KMS-11 (cell line): Measurements from ENCODE around the gene CDK14.

Experiments
- H2AFZ ChIP-seq: fragments of 200-600 bp; sonication (generic); 2 replicates; pipeline ENCODE4 v1.6.1; 2016; ENCODE audit warnings: antibody characterized with exemption, mixed run types, low read depth
- H3K27ac ChIP-seq: fragments of 200-600 bp; sonication (generic); 2 replicates; pipeline ENCODE4 v1.6.1; 2016; ENCODE audit warnings: mild to moderate bottlenecking, mixed run types
- H3K27me3 ChIP-seq: fragments of 200-600 bp; sonication (generic); 2 replicates; pipeline ENCODE4 v1.6.1; 2017; ENCODE audit warnings: mild to moderate bottlenecking, low read depth, mixed run types, moderate library complexity; ENCODE audit not compliant: insufficient read depth
- H3K36me3 ChIP-seq: fragments of 200-600 bp; sonication (generic); 2 replicates; pipeline ENCODE4 v1.6.1; 2017; ENCODE audit warnings: mild to moderate bottlenecking, mixed run types; ENCODE audit not compliant: insufficient read depth
- H3K4me1 ChIP-seq: fragments of 200-600 bp; sonication (generic); 2 replicates; pipeline ENCODE4 v1.6.1; 2016; ENCODE audit warnings: mild to moderate bottlenecking, low read depth, mixed run types; ENCODE audit not compliant: poor library complexity, severe bottlenecking
- H3K4me2 ChIP-seq: fragments of 200-600 bp; sonication (generic); 2 replicates; pipeline ENCODE4 v1.7.0; 2016; ENCODE audit warnings: mild to moderate bottlenecking, mixed run types
- H3K4me3 ChIP-seq: fragments of 200-600 bp; sonication (generic); IDR thresholded peaks from 2 replicates; pipeline ENCODE4 v1.6.1; 2017; ENCODE audit warnings: low read depth, low read length, mixed read lengths; ENCODE audit not compliant: insufficient read depth
- H3K79me2 ChIP-seq: fragments of 200-600 bp; sonication (generic); 2 replicates; pipeline ENCODE4 v1.6.1; 2016; ENCODE audit warnings: low read depth, mixed run types; ENCODE audit not compliant: insufficient read depth
- H3K9ac ChIP-seq: fragments of 200-600 bp; sonication (generic); 2 replicates; pipeline ENCODE4 v1.6.1; 2016; ENCODE audit warnings: mild to moderate bottlenecking, mixed run types
- H4K20me1 ChIP-seq: fragments of 200-600 bp; sonication (generic); 2 replicates; pipeline ENCODE4 v1.6.1; 2016; ENCODE audit warnings: mild to moderate bottlenecking, mixed run types; ENCODE audit not compliant: insufficient read depth
- CTCF ChIP-seq: fragments of 200-600 bp; sonication (generic); conservative IDR thresholded peaks from 2 replicates; pipeline ENCODE4 v1.6.1; 2017; ENCODE audit warnings: low read depth, mild to moderate bottlenecking, antibody characterized with exemption, low read length, moderate library complexity, mixed read lengths

Gene CDK14

GRCh38 chr7:90774706-90775105 is 178.6 kb downstream of the CDK14 start:
- peaks cover 39% of the 10 kb centered on the region for H4K20me1 ChIP-seq
- no peak overlapping the region for H3K27ac ChIP-seq
- peaks cover 18% of the 10 kb centered on the region; the same call in 1 of the 2 replicates for H3K36me3 ChIP-seq
- H3K4me1 ChIP-seq = peaks cover 71% of the 10 kb centered on the region
- no peak overlapping the region for H2AFZ ChIP-seq
- peak overlapping the region; percentile 14; the same call in 1 of the 2 replicates for H3K4me2 ChIP-seq
- peaks cover 96% of the 10 kb centered on the region for H3K79me2 ChIP-seq
- no peak overlapping the region for H3K4me3 ChIP-seq
- TF ChIP-seq CTCF = no peak
- H3K9ac ChIP-seq = no peak overlapping the region
- no peaks in the 10 kb centered on the region for H3K27me3 ChIP-seq

- no peak for TF ChIP-seq CTCF
- H3K27ac ChIP-seq = no peak overlapping the region
- H3K79me2 ChIP-seq = peaks cover 92% of the 10 kb centered on the region
- 0 out of 2 replicates have a peak overlapping the region, but pooled peaks have one; percentile 14 for H3K4me2 ChIP-seq
- H3K36me3 ChIP-seq = peaks cover 17% of the 10 kb centered on the region; the same call in 1 of the 2 replicates
- H3K4me3 ChIP-seq = no peak overlapping the region
- H3K9ac ChIP-seq = no peak overlapping the region
- H2AFZ ChIP-seq = no peak overlapping the region
- H3K4me1 ChIP-seq = peaks cover 68% of the 10 kb centered on the region
- H4K20me1 ChIP-seq = peaks cover 39% of the 10 kb centered on the region
- H3K27me3 ChIP-seq = no peaks in the 10 kb centered on the region
These were observed 179.4 kb downstream of the CDK14 start for GRCh38 chr7:90775383-90775965.

- TF ChIP-seq CTCF = no peak
- Histone ChIP-seq H3K4me2 (no peak overlapping the region; the same call in 1 of the 2 replicates), H3K79me2 (peaks cover 77% of the 10 kb centered on the region), H3K4me3 (no peak overlapping the region), H3K4me1 (peaks cover 52% of the 10 kb centered on the region), H3K27ac (no peak overlapping the region), H2AFZ (no peak overlapping the region), H4K20me1 (peaks cover 33% of the 10 kb centered on the region), H3K36me3 (peaks cover 5% of the 10 kb centered on the region; the same call in 1 of the 2 replicates), H3K9ac (no peak overlapping the region), H3K27me3 (no peaks in the 10 kb centered on the region)
These were observed 180.9 kb downstream of the CDK14 start for GRCh38 chr7:90777041-90777440.

- peaks cover 33% of the 10 kb centered on the region for H4K20me1 ChIP-seq
- H2AFZ ChIP-seq = no peak overlapping the region
- H3K27ac ChIP-seq = no peak overlapping the region
- no peaks in the 10 kb centered on the region for H3K27me3 ChIP-seq
- H3K79me2 ChIP-seq = peaks cover 76% of the 10 kb centered on the region
- H3K9ac ChIP-seq = no peak overlapping the region
- TF ChIP-seq CTCF = no peak
- H3K4me2 ChIP-seq = no peak overlapping the region
- peaks cover 3% of the 10 kb centered on the region; the same call in 1 of the 2 replicates for H3K36me3 ChIP-seq
- H3K4me1 ChIP-seq = peaks cover 49% of the 10 kb centered on the region
- H3K4me3 ChIP-seq = no peak overlapping the region
These were observed 181.3 kb downstream of the CDK14 start for GRCh38 chr7:90777465-90777864.
